HL-60 (cell line): ENCODE measurements around the gene SPATA1.

Experiments used
- DNase-seq, 2 experiments: peaks; one replicate each; pipeline ENCODE4 v3.0.0-alpha.2; 2010 to 2020; ENCODE audit warnings: low read depth in 1 of 2, low spot score in 1 of 2
- H3K27ac ChIP-seq: fragments of 250-450 bp; sonication (Bioruptor Pico); replicated peaks from 2 replicates; pipeline ENCODE4 v1.5.1; 2020; ENCODE audit warnings: mild to moderate bottlenecking, moderate library complexity
- H3K27me3 ChIP-seq: fragments of 250-450 bp; sonication (Bioruptor Pico); 2 replicates; pipeline ENCODE4 v1.5.1; 2021; ENCODE audit warnings: mild to moderate bottlenecking, moderate library complexity; ENCODE audit not compliant: insufficient read depth, poor library complexity, severe bottlenecking
- H3K4me3 ChIP-seq: replicated peaks from 2 replicates; pipeline ENCODE4 v1.5.1; 2011; ENCODE audit warnings: mild to moderate bottlenecking, control low read depth, low read length; ENCODE audit not compliant: insufficient read depth
- CTCF ChIP-seq: IDR thresholded peaks from one replicate; pipeline ENCODE4 v1.5.1; 2011; ENCODE audit warnings: low read length, control low read depth, inconsistent platforms; ENCODE audit not compliant: insufficient read depth
- GABPA ChIP-seq: IDR thresholded peaks from 2 replicates; pipeline ENCODE4 v1.6.1; 2012; ENCODE audit warnings: low read depth
- POLR2AphosphoS5 ChIP-seq: IDR thresholded peaks from 2 replicates; pipeline ENCODE4 v1.6.1; 2012; ENCODE audit warnings: low read depth
- REST ChIP-seq: IDR thresholded peaks from 2 replicates; pipeline ENCODE4 v1.6.1; 2012; ENCODE audit warnings: low read depth; ENCODE audit not compliant: insufficient replicate concordance
- SPI1 ChIP-seq: IDR thresholded peaks from 2 replicates; pipeline ENCODE4 v1.6.1; 2012; ENCODE audit warnings: low read depth, mild to moderate bottlenecking, borderline replicate concordance

Gene SPATA1

GRCh38 chr1:84550826-84551225, 44.6 kb downstream of the SPATA1 start:
- no peak overlapping the region for H3K27ac ChIP-seq
- no peaks in the 10 kb centered on the region for H3K27me3 ChIP-seq
- DNase-seq, result no peak
- no peak for TF ChIP-seq SPI1
- TF ChIP-seq GABPA, result no peak
- TF ChIP-seq REST, result no peak
- no peak for TF ChIP-seq CTCF
- no peak for TF ChIP-seq POLR2AphosphoS5
- no peak overlapping the region for H3K4me3 ChIP-seq

DNA sequence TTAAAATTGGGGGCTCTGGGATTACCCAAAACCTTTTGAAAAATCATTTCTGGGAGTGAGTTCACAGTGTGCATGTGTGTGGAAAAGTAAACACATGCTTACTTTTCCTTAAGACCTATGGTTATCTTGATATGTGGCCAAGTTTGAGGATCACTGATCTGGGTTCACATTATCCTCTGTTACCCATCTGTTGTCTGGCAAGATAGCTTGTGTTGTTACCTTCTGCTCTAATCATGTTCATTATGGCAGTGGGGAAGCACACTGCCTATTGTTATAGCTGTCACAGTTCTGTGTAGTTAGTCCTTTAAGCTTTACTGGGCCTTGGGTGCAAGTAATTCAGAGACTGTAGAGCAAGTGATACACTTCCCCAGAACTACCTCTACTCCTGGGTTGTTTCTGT, 63.0 kb downstream of the SPATA1 start:
- no peak for DNase-seq

More for the DNA sequence above, 63.0 kb downstream of the SPATA1 start:
- TF ChIP-seq SPI1, result no peak
- no peak for TF ChIP-seq CTCF
- TF ChIP-seq REST, result no peak
- TF ChIP-seq GABPA, result no peak
- TF ChIP-seq POLR2AphosphoS5, result no peak
- no peaks in the 10 kb centered on the region for H3K27me3 ChIP-seq
- H3K27ac ChIP-seq, result no peak overlapping the region
- H3K4me3 ChIP-seq, result no peak overlapping the region
